Erythroblast (primary cell): ENCODE data around the gene RIPOR2.

Experiments
- GATA1 ChIP-seq: IDR thresholded peaks from 2 replicates; pipeline ENCODE4 v1.6.1; 2011; ENCODE audit warnings: low read depth, mild to moderate bottlenecking, control low read depth, low read length, moderate library complexity
- POLR2A ChIP-seq: IDR thresholded peaks from 2 replicates; pipeline ENCODE4 v1.6.1; 2011; ENCODE audit warnings: mild to moderate bottlenecking, low read length

GRCh38 chr6:24959319-24959718 is 23.6 kb upstream of the RIPOR2 start:
- TF ChIP-seq POLR2A (no peak), GATA1 (no peak)
